AG08395 (cell line): ENCODE results near the gene NRROS.
"Not testable (repeated sequence)": the region's sequence is repeated elsewhere in the genome, so short reads cannot be mapped to it uniquely, and the experiment has no call there.

ENCODE experiments used
- DNase-seq: peaks from one replicate; pipeline ENCODE4 v3.0.0; 2012; ENCODE audit warnings: mixed read lengths, low spot score

The NRROS gene

DNA sequence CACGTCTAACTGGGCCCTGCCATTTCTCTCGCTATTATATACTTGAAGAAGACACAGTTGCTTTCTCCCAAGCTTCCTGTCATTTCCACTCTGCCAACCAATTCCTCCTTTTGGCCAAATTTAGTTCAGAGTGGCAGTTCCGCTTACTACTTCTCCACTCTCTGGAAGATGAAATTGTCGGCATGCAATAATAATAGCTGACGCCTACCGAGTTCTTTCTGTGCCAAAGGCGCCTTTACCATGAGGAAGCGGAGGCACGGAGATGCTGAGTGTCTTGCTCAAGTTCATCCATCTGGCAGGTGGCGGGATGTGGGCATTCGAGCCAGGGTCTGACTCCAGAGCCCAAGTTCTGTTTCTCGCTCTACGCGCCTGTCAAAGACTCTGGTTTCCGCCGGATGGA, 14.6 kb upstream of the NRROS start:
- no peak for DNase-seq

DNA sequence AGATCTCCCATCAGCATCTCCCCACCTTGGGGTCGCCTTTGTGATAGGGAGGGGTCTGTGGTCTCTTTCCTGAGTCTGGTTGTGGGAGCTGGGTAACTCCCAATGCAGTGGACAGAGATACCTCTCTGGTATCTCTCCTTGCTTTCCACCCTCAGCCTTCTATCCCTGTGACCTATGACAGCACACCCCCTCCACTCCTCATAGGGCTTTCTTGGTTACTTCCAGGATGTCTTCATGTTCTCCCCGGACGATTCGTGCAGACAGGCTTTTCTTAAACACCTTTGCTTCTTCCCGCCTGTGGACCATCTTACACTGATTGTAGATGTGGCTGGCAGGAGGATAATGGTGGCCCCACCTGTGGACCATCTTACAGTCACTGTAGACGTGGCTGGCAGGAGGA, 14.2 kb upstream of the NRROS start:
- DNase-seq, result no peak

DNA sequence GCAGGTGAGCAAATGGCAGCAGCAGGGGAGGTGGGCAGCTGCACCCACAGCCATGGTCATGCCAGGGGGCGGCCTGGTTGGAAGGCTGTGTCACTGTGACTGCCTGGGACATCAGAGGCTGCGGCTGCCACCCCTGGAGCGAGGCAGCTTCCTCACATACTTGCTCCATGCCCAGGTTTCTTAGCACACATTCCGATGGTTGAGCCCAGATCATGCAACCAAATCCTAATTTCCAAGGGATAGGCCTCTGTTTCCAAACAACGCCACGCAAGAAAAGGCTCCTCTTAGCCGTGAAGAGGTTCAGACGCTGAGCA, 11.6 kb upstream of the NRROS start:
- no peak for DNase-seq

DNA sequence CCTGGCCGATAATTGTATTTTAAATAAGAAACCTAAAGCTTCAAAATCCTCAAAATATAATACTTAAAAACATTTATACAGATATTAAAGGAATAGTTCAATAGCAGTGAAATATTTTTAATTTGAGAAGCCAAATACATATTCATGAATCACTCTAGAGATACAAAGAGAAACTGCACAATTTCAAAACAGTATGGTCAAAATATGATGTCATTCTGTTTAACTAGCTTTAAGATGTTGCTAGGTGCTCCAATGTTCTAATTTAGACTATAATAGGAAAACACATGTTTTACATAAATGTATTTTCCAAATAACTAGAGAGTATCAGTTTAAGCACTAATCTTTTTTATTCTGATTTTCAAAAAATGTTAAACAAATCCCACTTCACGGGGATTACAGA, 10.3 kb upstream of the NRROS start:
- DNase-seq, result no peak

DNA sequence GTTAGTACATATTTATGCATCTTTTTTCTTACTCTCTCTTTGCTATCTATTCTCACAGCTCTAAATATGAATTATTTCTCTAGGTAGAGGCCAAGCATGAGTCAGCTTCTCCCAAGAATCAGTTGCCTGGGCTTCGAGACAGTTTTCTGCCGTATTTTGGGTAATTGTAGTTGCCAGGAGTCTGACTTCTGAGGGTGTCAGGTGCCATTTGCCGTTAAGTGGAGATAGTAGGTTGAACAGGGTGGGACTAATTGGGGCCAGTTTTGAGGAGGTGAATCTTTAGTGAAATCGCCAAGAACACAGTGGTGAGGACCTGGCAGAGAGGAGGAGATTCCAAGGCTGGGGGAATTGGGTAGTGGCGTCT, 7.8 kb upstream of the NRROS start:
- DNase-seq, result no peak

DNA sequence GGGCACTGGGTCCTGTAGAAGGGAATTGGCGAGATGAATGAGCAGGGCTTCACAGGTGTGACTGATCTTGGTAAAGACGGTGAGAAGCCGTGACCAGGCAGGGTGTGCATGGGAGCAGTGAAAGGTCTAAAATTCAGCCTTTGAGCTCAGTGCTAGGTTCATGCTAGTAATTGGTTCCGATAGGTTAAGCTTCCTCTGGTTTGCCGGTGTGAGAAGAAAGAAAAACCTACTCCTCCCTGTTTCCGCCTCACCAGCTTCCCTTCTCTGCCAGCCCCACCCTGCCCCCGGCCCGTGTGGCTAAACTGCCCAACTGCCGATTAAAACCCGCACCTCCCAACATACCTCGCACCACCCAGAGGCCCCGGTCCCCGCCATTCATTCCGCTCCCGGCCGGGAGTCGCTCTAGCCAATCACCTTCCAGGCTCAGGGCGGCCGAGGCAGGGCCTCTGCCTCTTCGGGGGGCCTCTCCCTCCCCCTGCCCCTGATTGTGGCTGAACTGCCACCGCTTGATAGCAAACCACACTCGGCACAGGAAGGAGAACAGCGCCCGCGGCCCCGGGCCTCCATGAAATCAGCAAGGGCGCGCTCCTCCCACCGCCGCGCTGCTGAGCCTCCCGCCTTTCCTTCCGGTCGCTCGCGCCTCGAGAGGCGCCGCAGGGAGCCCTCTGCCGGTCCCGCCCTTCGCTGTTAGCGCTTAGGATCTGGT, 7.3 kb upstream of the NRROS start:
- peak; percentile 78 for DNase-seq

DNA sequence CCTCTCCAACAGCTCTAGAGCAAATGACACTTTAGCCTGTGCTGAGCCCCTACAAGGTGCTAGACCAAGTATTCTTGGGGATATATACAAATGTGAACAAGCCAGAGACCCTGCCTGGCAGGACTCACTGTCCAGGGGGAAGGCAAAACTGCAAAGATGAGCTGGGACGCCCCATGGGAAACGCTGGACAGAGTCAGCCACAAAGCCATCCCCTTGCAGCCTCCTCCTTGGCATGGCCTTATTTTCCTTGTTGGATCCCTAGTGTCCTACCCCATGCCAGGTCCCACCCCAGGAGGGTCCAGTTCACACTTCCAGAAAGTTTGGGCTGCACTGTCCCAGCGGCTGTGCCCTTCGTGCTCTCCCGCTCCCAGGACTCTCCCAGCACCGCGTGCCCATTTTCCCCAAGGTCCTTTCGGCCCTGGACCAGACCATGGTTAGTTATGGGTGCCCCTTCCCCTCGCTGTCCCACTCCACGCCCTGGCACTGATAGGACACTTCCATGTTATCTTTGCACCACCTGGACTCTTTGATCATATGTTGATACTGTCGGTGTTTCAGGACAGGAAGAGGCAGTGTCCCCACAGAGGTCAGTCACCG, 5.8 kb upstream of the NRROS start:
- no peak for DNase-seq

DNA sequence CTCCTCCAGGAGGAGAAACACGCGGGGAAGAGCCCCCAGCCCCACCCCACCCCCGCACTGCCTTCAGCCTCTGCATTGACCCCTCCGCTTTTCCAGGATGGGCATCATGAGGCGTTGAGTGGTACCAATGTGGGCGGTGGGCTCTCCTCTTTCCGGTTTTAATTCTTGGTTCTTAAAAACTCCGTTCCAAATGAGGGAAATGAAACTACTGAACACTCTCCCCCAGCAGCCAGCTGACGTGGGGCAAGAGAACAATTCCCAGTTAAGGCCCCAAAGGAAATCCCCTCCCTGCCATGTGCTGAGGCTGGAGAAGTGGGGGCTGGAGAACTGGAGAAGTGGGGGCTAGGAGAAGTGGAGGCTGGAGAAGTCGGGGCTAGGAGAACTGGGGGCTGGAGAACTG, 5.3 kb upstream of the NRROS start:
- DNase-seq, result no peak

DNA sequence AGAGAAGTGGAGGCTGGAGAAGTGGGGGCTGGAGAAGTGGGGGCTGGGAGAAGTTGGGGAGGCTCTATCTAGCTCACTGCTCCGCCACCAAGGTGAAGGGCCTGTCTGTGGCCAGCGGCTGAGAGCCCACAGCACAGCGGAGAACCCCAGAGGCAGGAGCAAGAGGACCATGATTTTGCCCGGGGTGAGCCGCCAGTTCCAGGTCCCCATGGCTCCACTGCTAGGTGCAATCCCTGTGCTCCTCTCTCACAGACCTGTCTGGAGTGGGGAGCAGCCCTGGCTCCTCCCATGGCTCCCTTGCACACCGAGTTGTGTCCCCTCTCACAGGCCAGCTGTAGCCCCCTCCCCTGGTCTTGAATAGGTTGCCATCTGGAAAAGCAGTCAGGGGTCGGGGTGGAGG, 4.7 kb upstream of the NRROS start:
- DNase-seq, result no peak

DNA sequence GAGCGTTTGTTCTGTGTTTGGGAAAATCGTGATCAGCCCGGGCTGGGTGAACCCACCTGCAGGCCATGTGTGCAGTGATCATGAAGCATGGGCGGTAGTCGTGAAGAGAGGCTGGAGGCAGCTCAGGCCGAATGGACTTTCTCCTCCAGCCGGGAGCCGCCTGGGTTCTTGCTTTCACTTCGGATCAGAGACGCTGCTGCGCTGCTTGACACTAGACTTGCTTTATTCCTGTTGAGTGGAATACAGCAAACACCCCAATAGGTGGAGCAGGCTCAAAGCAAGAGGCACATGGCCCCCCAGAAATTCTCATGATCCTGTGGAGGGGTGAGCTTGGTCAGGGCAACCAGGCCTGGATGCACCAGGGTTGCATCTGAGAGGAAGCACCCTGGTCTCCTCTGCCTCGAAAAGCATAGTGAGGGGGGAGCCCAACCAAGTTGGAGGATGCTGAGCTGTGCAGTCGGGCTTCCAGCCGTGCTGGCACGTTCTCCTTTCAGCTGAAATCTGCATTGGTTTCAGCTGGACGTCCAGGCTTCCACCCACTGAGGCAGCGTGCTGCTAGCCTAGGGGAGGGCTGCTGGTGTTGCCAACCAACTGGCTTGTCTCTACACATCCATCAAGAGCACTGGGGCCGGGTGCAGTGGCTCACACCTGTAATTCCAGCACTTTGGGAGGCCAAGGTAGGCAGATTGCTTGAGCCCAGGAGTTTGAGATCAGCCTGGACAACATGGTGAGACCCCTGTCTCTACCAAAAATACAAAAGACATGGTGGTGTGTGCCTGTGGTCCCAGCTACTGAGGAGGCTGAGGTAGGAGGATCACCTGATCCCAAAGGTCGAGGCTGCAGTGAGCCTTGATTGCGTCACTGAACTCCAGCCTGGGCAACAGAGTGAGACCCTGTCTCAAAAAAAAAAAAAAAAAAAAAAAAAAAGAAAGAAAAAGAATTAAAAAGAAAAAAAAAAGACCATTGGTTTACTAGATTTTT, 2.8 kb upstream of the NRROS start:
- DNase-seq, result peak; percentile 41

DNA sequence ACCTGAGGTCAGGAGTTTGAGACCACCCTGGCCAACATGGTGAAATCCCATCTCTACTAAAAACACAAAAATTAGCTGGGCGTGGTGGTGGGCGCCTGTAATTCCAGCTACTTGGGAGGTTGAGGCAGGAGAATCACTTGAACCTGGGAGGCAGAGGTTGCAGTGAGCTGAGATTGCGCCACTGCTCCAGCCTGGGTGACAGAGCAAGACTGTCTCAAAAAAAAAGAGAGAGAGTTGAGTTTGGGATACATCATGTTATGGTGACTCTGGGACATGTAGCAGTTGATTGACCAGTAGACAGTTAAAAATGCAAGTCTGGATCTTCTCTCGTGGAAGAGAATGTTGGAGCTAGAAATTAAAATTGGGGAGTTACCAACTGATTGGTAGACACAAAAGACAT, 1.6 kb upstream of the NRROS start:
- not testable (repeated sequence) for DNase-seq

DNA sequence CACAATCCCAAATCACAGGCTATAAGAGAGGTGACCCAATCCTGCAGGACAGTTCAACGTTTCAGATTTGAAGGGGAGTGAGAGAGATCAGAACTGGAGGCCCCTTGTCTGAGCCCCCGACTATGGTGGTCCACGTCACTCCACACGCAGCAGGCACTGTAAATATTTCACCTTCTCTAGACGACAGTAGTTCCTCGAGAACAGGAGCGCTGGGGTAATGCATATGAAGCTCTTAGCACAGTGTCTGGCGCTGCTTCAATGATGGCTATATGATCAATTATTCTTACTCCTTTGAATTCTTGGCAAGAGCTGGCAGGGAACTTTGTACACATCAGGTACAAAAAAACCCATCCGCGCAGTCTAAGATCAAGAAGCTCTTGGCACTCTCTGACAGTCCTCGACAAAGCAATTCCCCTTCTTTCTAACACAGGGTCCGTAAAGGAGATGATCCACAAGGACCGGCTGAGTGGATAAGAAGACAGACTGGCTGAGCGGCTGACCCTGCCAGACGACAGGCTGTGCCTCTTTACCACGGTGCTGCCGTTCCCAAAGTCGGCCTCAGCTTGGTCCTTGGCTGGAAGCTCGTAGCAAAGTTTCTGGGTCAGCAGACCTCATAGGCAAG, 522 bp upstream of the NRROS start:
- peak; percentile 6 for DNase-seq

DNA sequence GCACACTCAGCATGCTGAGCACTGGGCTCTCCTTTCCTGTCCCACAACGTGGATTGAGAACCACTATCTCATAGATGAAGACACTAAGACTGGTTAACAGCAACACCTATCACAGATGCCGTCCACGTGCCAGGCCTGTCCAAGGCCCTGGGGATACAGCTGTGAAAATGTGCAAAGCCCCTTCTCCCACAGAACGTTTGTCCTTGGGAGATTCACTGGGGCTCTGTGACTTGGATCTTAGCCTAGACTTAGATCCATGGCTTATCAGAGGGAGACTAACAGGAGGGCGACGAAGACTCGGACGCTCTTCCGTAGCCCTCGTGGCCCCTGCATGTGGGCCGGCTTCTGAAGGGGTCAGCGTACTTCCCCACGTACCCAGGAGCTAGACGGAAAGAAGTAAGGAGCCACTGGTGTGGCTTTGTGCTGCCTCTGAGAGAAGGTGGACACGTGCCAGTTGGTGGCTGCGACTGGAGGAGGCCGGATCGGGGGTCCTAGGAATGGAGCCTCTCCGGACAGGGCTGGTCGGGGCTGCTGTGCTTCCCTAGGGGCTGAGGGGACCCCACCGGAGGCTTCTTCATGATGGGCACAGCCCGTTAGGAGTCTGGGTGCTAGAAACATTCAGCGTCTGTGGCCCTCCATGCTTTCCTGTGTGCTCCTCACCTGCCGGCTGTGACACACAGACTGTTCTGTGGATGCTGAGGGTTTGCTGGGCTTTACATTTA, 964 bp downstream of the NRROS start:
- DNase-seq, result no peak

DNA sequence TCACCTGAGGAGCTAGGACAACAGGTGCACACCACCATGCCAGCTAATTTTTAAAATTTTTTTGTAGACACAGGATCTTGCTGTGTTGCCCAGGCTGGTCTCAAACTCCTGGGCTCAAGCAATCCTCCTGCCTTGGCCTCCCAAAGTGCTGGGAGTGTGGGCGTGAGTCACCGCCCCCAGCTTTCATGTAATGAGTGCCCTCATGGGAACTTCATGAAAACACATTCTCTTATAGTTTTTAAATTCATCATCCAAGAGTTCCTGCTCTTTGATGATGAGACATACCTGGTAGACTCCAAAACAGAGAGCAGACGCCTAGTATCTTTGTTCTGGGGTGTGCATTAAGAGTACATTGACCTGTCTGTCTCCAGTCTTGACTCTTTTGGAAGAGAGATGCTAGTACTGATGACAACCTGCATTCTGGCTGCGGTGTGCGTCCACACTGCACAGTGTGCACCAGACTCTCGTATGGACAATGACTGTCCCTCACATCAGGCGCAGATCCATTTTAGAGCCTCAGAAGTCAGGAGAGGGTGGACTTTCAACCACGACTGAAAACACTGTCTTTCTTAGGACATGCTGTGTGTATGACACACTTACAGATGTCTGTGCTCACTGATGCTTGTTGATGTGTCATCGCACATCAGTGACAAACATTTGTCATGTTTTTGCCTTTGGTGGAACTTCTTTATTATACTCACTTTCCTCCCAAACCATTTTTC, 2.0 kb downstream of the NRROS start:
- no peak for DNase-seq

DNA sequence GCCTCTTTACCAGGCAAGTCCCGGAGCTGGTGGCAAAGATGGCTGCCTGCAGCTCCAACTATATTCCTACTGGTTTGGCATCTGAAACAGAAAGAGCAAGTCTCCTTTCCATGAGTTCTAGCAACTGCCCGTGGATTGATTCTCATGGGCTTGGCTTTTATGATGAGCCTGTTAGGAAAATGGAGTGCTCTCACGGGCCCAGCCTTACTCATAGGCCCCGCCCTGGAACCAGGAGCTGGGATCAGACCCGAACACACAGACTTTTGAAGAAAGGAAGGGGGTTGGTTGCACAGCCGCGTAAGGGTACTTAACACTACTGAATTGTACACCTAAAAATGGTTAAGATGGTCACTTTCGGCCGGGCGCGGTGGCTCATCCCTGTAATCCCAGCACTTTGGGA, 2.9 kb downstream of the NRROS start:
- no peak for DNase-seq

DNA sequence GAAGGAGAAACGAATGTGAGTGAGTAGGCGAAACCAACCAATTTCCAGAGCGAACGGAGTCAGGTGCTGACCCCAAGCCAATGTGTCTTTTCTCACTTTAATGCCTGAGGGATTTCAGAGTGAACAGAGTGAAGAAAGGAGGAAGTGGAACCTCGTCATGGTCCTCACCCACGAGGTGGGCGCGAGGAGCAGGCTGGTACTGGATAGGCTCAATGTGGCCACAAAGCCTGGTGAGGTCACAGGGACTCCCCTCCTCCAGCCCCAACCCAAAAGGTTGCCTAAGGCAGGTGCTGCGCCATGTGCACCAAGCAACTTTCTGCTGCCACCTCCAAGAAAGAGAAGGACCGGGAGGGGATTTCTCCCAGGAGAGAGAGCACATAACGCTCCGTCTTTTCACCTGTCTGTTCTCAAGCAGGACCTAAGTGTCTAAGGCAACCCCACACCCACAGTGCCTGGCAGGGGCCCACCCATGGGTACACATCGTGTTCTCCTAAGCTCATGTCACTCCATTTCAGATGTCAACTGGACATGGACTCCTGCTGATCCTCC, 3.8 kb downstream of the NRROS start:
- no peak for DNase-seq

DNA sequence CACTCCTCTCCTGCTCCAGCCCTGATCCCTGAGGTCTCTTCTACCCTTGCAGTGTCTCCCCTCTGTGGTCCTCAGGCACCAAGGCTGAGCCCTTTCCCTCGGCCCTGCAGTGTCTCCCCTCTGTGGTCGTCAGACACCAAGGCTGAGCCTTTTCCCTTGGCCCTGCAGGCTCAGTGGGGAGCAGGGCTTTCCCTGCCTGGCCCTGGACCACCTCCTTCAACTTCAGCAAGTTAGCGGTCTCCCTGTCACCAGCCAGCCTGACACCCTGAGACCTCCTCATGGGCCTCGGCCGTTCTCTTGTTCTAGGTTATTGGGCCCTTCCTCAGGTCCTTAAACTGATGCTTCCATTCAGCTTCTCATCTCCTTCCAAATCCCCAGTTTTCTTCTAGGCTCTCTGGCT, 4.3 kb downstream of the NRROS start:
- no peak for DNase-seq

DNA sequence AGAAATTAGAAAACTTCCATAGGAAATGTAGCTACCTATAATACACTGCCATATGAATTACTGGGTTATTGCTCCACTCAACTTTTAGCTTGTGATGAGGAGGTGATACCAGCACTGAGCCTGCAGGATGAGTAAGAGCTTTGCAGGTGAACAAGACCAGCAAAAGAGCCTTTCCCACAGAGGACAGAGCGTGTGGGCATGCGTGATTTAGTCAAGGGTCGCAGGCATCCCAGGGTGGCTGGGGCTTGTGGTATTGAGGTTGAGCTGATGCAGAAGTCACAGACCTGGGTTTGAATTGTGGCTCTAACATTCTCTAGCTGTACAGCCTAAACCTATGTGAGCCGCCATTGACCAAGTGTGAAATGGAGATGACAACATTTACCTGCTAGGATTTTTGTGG, 5.6 kb downstream of the NRROS start:
- no peak for DNase-seq

DNA sequence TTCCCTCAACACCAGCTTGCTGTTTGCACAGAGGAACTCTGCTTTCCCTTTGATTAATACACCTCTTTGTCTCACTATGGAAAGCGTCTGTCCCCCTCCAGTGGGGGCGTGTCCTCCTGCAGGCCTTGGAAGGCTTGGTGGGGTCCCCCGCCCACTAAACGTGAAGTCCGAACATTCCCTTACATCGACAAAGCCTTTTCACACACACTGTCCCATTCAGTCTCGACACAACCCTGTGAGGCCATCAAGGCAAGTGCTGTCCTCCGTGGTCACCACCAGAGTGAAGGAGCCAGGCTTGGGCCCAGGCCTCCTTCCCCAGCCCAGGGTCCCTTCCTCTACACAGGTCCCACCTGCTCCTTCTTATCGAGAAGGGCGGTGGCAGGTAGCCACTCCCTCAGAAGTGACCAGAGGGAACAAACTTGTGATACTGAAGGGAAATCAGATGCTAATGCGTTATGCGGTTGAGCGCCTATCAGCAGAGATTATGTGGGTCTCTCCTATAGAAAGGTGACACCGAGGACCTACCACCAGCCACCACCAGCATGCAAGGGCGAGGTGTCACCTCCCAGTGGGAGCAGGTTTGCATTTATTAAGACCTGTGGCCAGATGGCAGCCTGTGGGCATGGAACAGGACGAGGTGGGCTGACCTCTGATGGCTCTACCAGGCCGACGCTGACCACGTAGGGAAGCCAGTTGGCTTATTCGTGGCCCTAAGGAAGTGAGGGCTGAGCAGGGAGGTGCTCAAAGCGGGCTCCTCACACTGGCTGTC, 6.6 kb downstream of the NRROS start:
- no peak for DNase-seq

DNA sequence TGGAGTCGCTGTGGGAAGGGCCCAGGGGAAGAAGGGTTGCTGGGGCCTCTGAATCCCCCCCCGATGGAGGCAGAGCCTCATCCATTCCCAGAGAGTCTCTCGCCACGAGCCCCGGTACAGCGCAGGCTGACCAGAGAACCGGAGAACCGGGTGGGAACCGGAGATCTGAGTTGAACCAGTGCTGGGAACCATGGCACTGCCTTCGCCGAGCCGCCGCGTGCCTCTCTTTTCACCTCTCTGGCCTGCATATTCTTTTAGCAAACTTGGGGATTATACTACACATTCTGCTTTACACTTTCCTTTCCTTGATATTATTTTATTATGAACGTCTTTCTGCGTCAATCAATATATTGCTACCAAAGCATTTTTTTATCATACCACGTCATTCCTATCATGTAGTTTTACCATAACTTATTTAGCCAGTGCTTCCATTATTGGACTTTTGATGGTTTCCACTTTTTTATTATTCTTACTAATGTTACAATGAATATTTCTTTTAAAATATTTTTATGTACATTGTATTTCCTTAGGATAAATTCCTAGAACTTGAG, 7.2 kb downstream of the NRROS start:
- DNase-seq, result no peak
